ENCODE measurements around the gene MYLK2. TPM values are rescaled to one million over a fixed set of nuclear protein-coding genes. Genes with fewer than 3 reads are reported as not detected.

The MYLK2 gene
- 0.21 TPM for polyA plus RNA-seq
- long read RNA-seq, donor 1 = 0 reads
- long read RNA-seq, donor 2 = 0 reads
- long read RNA-seq, donor 3 = 0 reads
- long read RNA-seq, donor 4 = 0 reads
- long read RNA-seq, donor 5 = 0 reads
- long read RNA-seq, donor 6 = 0 reads
- long read RNA-seq, donor 7 = 0 reads
- long read RNA-seq, donor 8 = 0 reads
- long read RNA-seq, donor 9 = 0 reads
- long read RNA-seq, donor 10 = 0 reads
- long read RNA-seq, donor 11 = 0 reads

DNA sequence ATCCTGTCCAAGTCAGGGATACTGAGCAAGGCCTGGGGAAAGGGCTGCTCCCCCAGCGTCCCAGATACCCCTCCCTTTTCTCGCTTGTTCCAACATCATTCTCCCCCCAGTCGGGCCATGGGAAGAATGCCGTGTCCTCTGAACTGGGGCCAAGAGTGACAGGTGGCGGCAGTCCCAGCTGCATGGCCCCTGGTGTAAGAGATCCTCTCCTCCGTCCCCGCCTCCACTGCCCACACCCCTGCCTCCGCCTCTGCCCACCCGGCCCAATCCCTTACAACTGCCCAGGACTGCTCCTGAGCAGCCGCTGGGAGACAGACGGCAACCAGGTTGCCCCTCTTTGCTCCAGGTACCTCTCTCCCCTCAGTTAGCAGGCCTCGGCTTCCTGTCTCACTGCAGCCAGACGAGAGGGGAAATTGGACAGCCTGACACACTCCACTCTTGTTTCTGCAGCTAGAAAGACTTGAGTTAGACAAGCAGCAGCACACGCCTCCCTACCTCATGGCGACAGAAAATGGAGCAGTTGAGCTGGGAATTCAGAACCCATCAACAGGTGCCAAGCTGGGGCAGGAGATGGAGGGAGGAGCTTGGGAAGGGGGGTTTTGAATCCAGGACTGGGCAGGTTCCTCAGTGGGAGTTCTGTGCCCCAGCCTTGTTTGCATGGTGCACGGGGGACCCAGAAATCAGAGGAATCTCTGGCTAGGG is at the start of gene MYLK2:
TSS of gene MYLK2 (plus strand) at position 274 of the 702 bp plus-strand sequence. CDS start at position 499, 225 bp downstream.
- Histone ChIP-seq H3K27me3 (ENCODE audit: control insufficient read depth, insufficient read depth, low read length) (no peaks in the 10 kb centered on the region), H3K4me1 (ENCODE audit: control insufficient read depth, insufficient read depth, low read length) (no peaks in the 10 kb centered on the region), H3K4me3 (ENCODE audit: low read length) (no peak within 1 kb of the TSS), H3K27ac (ENCODE audit: low read length) (no peak within 1 kb of the TSS), H3K36me3 (ENCODE audit: control insufficient read depth, insufficient read depth, low read length) (no peaks in the 10 kb centered on the region), H3K9me3 (ENCODE audit: control insufficient read depth, low read depth, low read length) (no peaks in the 10 kb centered on the region)
- WGBS (ENCODE audit: insufficient coverage, low lambda C conversion rate) = 80% methylated on average over 1 of the region's 16 CpGs
- no peak for DNase-seq

DNA sequence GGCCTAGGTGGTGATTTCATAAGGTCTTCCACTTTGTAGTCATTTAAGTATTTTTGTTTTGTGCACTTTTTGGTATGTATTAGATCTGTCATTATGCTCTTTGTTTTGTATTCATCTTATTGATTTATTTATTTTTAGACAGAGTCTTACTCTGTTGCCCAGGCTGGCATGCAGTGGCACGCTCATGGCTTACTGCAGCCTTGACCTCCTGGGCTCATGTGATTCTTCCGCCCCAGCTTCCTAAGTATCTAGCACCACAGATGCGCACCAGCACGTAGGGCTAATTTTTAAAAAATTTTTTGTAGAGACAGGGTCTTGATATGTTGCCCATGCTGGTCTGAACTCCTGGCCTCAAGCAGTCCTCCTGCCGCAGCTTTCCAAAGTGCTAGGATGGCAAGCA is 49.5 kb upstream of the MYLK2 start:
- Histone ChIP-seq H3K36me3 (ENCODE audit: control insufficient read depth, insufficient read depth, low read length) (peaks cover 24% of the 10 kb centered on the region), H3K27ac (ENCODE audit: low read length) (no peak overlapping the region), H3K4me1 (ENCODE audit: control insufficient read depth, insufficient read depth, low read length) (no peaks in the 10 kb centered on the region), H3K27me3 (ENCODE audit: control insufficient read depth, insufficient read depth, low read length) (no peaks in the 10 kb centered on the region), H3K4me3 (ENCODE audit: low read length) (no peak overlapping the region), H3K9me3 (ENCODE audit: control insufficient read depth, low read depth, low read length) (no peaks in the 10 kb centered on the region)
- no peak for DNase-seq
- 100% methylated on average over 1 of the region's 5 CpGs for WGBS (ENCODE audit: insufficient coverage, low lambda C conversion rate)

DNA sequence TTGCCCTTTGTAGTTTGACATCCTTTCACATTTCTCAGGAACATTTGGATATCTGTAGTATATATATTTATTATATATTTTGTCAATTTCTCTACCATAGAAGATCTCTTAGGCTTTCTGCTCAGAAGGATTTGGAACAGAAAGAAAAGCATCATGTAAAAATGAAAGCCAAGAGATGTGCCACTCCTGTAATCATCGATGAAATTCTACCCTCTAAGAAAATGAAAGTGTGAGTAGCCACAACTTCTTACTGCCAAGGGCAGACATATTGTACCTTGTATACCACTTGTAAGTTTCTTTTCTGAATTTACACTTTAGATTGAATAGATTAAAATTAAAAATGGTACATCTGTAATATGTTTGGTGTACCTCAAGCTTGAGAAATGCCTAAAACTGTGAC is 48.9 kb upstream of the MYLK2 start:
- H3K4me3 ChIP-seq (ENCODE audit: low read length) = no peak overlapping the region
- H3K36me3 ChIP-seq (ENCODE audit: control insufficient read depth, insufficient read depth, low read length) = peaks cover 24% of the 10 kb centered on the region
- H3K27ac ChIP-seq (ENCODE audit: low read length) = no peak overlapping the region
- H3K9me3 ChIP-seq (ENCODE audit: control insufficient read depth, low read depth, low read length) = no peaks in the 10 kb centered on the region
- H3K4me1 ChIP-seq (ENCODE audit: control insufficient read depth, insufficient read depth, low read length) = no peaks in the 10 kb centered on the region
- no CpG with 5 or more reads among the region's 1 CpG for WGBS (ENCODE audit: insufficient coverage, low lambda C conversion rate)
- H3K27me3 ChIP-seq (ENCODE audit: control insufficient read depth, insufficient read depth, low read length) = no peaks in the 10 kb centered on the region
- no peak for DNase-seq

DNA sequence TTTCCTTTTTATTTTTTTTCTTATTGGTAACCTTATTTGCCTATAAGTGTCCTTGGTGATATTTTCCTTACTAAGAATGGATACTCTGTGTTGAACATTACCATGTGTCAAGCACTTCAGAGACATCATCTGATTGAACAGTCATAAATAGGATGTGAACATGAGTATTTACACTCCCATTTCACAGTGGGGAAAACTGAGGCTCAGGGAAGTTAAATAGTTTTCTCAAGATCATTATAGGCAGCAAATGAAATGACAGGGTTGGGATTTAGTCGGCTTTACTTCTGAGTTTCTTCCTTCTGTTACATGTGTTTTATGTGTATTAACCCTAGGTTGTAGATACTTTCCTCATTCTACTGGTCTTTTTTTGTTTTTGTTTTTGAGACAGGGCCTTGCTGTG is 44.7 kb upstream of the MYLK2 start:
- Histone ChIP-seq H3K27ac (ENCODE audit: low read length) (no peak overlapping the region), H3K36me3 (ENCODE audit: control insufficient read depth, insufficient read depth, low read length) (peaks cover 24% of the 10 kb centered on the region), H3K4me3 (ENCODE audit: low read length) (no peak overlapping the region), H3K4me1 (ENCODE audit: control insufficient read depth, insufficient read depth, low read length) (no peaks in the 10 kb centered on the region), H3K9me3 (ENCODE audit: control insufficient read depth, low read depth, low read length) (no peaks in the 10 kb centered on the region), H3K27me3 (ENCODE audit: control insufficient read depth, insufficient read depth, low read length) (no peaks in the 10 kb centered on the region)
- WGBS (ENCODE audit: insufficient coverage, low lambda C conversion rate) = 86% methylated on average over 1 of the region's 1 CpG
- DNase-seq = no peak

DNA sequence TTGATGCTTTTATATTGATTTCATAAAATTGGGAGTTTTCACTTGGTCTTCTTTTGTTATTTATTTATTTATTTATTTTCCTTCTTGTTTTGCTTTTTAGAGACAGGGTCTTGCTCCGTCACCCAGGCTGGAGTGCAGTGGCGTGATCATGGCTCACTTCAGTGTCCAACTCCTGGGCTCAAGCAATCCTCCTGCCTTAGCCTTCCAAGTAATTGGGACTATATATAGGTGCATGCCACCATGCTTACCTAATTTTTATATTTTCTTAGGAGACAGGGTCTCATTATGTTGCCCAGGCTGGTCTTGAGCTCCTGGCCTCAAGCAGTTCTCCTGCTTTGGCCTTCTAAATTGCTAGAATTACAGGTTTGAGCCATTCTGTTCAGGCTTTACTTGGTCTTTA is 38.3 kb upstream of the MYLK2 start:
- peaks cover 30% of the 10 kb centered on the region for H3K36me3 ChIP-seq (ENCODE audit: control insufficient read depth, insufficient read depth, low read length)
- H3K4me3 ChIP-seq (ENCODE audit: low read length) = no peak overlapping the region
- DNase-seq = no peak
- no CpG with 5 or more reads among the region's 2 CpGs for WGBS (ENCODE audit: insufficient coverage, low lambda C conversion rate)
- no peaks in the 10 kb centered on the region for H3K27me3 ChIP-seq (ENCODE audit: control insufficient read depth, insufficient read depth, low read length)
- H3K4me1 ChIP-seq (ENCODE audit: control insufficient read depth, insufficient read depth, low read length) = no peaks in the 10 kb centered on the region
- H3K27ac ChIP-seq (ENCODE audit: low read length) = no peak overlapping the region
- H3K9me3 ChIP-seq (ENCODE audit: control insufficient read depth, low read depth, low read length) = no peaks in the 10 kb centered on the region

DNA sequence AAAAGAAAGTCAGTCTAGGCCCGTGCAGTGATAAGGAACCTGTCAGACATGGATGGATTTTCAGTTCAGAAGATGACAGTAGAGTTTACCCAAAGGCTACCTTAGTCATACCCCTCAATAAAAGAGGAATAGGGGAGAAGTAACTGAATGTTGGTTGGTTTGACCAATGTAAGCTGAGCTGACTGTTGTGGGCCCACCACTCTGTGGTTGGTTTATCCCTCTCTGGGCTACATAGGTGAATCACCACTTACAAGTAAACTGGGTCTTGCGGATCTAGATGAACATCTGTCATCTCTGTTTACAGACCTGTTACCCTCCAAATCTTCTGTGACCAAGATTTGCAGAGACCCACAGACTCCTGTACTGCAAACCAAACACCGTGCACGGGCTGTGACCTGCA is 37.2 kb upstream of the MYLK2 start:
- Histone ChIP-seq H3K4me1 (ENCODE audit: control insufficient read depth, insufficient read depth, low read length) (no peaks in the 10 kb centered on the region), H3K27ac (ENCODE audit: low read length) (no peak overlapping the region), H3K27me3 (ENCODE audit: control insufficient read depth, insufficient read depth, low read length) (no peaks in the 10 kb centered on the region), H3K4me3 (ENCODE audit: low read length) (no peak overlapping the region), H3K36me3 (ENCODE audit: control insufficient read depth, insufficient read depth, low read length) (peaks cover 34% of the 10 kb centered on the region), H3K9me3 (ENCODE audit: control insufficient read depth, low read depth, low read length) (no peaks in the 10 kb centered on the region)
- DNase-seq = no peak
- whole genome bisulfite sequencing (ENCODE audit: insufficient coverage, low lambda C conversion rate) = no CpG with 5 or more reads among the region's 4 CpGs

DNA sequence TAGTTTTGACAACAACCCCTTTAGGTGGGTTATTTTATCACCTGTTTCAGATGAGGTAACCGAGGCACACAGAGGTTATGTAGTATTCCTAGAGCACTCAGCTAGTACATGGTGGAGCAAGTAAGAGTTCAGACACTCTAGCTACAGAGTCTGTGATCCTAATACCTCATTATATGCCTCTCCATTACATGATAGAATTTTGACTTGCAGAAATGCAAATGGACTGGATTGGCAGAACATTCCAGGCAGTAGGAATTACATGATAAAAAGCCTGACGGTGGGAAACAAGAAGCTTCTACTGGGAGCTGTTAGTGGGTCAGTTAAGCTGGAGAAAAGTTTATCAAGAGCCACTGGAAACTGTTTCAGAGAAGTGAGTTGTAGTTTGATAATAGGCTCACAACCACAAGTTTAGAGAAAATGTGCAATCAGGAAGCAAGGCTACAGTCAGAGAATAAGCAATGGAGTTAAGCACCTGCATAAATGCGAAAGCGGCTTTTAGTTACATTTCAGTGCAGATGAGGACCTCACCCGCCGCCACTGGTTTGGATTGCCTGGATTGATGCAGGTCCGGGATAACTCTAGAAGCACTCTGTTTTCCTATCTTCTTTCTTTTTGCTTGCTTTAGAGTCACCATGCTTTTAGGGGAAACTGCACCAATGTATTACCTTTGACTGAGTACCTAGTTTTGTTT is 34.7 kb upstream of the MYLK2 start:
- Histone ChIP-seq H3K27me3 (ENCODE audit: control insufficient read depth, insufficient read depth, low read length) (no peaks in the 10 kb centered on the region), H3K9me3 (ENCODE audit: control insufficient read depth, low read depth, low read length) (no peaks in the 10 kb centered on the region), H3K36me3 (ENCODE audit: control insufficient read depth, insufficient read depth, low read length) (peaks cover 31% of the 10 kb centered on the region), H3K4me3 (ENCODE audit: low read length) (no peak overlapping the region), H3K27ac (ENCODE audit: low read length) (no peak overlapping the region), H3K4me1 (ENCODE audit: control insufficient read depth, insufficient read depth, low read length) (no peaks in the 10 kb centered on the region)
- no peak for DNase-seq
- WGBS (ENCODE audit: insufficient coverage, low lambda C conversion rate) = 100% methylated on average over 3 of the region's 7 CpGs

DNA sequence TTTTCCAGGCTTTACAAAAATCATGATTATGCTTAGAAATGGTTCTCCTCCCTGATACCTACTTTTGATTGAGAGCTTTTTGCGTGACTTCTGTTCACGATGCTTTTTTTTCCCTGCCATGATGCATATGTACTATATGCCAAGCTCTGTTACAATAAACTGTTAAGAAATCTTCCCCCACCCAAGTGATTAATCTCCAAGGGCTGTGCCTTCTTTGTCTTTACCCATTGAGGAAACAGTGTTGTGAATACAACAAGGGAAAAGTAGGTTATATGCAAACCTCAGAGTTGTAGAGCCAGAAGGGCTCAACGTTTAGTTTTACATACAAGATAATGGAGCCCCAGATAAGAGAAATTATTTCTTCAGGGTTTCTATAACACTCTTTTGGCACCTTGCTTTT is 34.1 kb upstream of the MYLK2 start:
- DNase-seq = no peak
- WGBS (ENCODE audit: insufficient coverage, low lambda C conversion rate) = 100% methylated on average over 1 of the region's 3 CpGs
- H3K36me3 ChIP-seq (ENCODE audit: control insufficient read depth, insufficient read depth, low read length) = peaks cover 31% of the 10 kb centered on the region
- H3K4me3 ChIP-seq (ENCODE audit: low read length) = no peak overlapping the region
- H3K4me1 ChIP-seq (ENCODE audit: control insufficient read depth, insufficient read depth, low read length) = no peaks in the 10 kb centered on the region
- H3K27ac ChIP-seq (ENCODE audit: low read length) = no peak overlapping the region
- H3K9me3 ChIP-seq (ENCODE audit: control insufficient read depth, low read depth, low read length) = no peaks in the 10 kb centered on the region
- H3K27me3 ChIP-seq (ENCODE audit: control insufficient read depth, insufficient read depth, low read length) = no peaks in the 10 kb centered on the region

DNA sequence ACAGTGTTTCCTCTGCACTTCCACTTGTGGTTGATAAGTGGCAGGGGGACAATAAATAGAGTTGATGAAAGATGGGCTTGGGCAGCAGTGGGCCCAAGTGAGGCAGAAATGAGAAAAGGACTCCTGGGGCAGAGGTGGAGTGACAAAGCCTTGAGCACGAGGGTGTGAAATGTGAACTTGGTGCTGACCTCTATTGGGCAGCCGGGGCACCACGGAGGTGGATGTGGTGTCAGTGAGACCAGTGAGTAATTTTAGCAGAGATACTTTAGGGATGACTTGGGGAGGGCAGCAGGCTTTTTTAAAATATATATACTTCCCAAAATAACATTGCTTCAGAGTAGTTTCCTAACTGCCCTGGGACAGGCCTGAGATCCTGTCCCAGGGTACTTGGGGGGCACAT is 30.6 kb upstream of the MYLK2 start:
- DNase-seq = no peak

DNA sequence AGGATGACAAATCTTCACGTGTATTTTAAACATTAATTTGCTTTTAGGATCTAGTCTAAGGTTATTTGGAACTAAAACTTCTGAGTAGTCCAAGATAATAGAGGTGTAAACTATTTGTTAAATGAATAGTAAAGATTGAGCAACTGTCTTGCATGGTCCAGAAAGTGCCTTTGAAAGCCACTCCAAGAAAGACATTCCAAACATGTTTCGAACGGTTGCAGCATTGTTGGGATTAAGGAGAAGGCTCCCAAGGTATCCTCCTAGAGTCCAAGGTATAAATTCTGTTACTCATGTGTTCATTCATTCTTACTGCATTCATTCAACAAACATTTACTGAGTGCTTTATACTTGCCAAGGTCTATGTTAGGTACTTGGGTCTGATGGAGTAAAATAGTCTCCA is 28.8 kb upstream of the MYLK2 start:
- DNase-seq = no peak
- no peaks in the 10 kb centered on the region for H3K4me1 ChIP-seq (ENCODE audit: control insufficient read depth, insufficient read depth, low read length)
- WGBS (ENCODE audit: insufficient coverage, low lambda C conversion rate) = no CpG with 5 or more reads among the region's 3 CpGs
- H3K27me3 ChIP-seq (ENCODE audit: control insufficient read depth, insufficient read depth, low read length) = no peaks in the 10 kb centered on the region
- no peak overlapping the region for H3K4me3 ChIP-seq (ENCODE audit: low read length)
- H3K9me3 ChIP-seq (ENCODE audit: control insufficient read depth, low read depth, low read length) = no peaks in the 10 kb centered on the region
- H3K27ac ChIP-seq (ENCODE audit: low read length) = no peak overlapping the region
- H3K36me3 ChIP-seq (ENCODE audit: control insufficient read depth, insufficient read depth, low read length) = peaks cover 19% of the 10 kb centered on the region

More for the DNA sequence above, 30.6 kb upstream of the MYLK2 start:
- no peak overlapping the region for H3K4me3 ChIP-seq (ENCODE audit: low read length)
- no peaks in the 10 kb centered on the region for H3K27me3 ChIP-seq (ENCODE audit: control insufficient read depth, insufficient read depth, low read length)
- H3K4me1 ChIP-seq (ENCODE audit: control insufficient read depth, insufficient read depth, low read length) = no peaks in the 10 kb centered on the region
- no CpG with 5 or more reads among the region's 3 CpGs for WGBS (ENCODE audit: insufficient coverage, low lambda C conversion rate)
- H3K36me3 ChIP-seq (ENCODE audit: control insufficient read depth, insufficient read depth, low read length) = peaks cover 26% of the 10 kb centered on the region
- H3K27ac ChIP-seq (ENCODE audit: low read length) = no peak overlapping the region
- H3K9me3 ChIP-seq (ENCODE audit: control insufficient read depth, low read depth, low read length) = no peaks in the 10 kb centered on the region
